ENCODE measurements around the gene ARRDC1. TPM values are rescaled to one million over a fixed set of nuclear protein-coding genes. Genes with fewer than 3 reads are reported as not detected.

Gene ARRDC1
- total and polyA plus RNA-seq, 9 of the 15 experiments (the other 6 are each of a cell fraction or from before 2014, with no cell fraction given) = 0.21 to 45.3 (median 18.6) TPM

DNA sequence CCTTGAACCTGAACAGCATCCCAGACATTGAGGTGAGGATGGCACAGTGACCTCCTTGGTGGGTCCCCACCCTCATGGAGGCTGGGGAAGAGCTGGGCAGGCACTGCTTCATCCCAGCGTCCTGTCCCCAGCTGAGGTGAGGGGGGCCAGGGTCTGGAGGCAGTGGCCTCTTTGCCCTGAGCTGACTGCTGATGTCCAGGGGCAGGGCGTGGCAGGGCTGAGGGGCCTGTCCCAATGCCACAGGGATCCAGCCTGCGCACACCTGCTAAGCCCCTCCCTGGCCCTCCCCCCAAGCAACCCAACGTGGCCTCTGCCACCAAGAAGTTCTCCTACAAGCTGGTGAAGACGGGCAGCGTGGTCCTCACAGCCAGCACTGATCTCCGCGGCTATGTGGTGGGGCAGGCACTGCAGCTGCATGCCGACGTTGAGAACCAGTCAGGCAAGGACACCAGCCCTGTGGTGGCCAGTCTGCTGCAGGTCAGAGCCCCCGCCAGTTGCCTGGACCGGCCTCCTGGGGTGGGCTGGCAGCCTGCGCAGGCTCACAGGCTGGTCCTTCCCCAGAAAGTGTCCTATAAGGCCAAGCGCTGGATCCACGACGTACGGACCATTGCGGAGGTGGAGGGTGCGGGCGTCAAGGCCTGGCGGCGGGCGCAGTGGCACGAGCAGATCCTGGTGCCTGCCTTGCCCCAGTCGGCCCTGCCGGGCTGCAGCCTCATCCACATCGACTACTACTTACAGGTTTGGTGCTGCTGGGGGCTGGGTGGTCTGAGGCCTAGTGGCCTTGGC is 8.4 kb downstream of the ARRDC1 start:
- no TSS peak for BruUV-seq (replicated peaks)
- POLR2A ChIA-PET = interaction anchor here (0.5 kb wide), 1 partner anchor 1610 kb away, joined by 3 read pairs; no protein-coding TSS in a partner anchor
- no peak for TF ChIP-seq SMAD3 (CRISPR knock-in tag; conservative IDR thresholded peaks at IDR 0.05)
- TF ChIP-seq ZNF436 (CRISPR knock-in tag; IDR thresholded peaks at IDR 0.05) = no peak
- no peak for TF ChIP-seq ZNF445 (CRISPR knock-in tag; IDR thresholded peaks at IDR 0.05; ENCODE audit: low read depth)
- TF ChIP-seq MTA3 (IDR thresholded peaks at IDR 0.05; ENCODE audit: borderline replicate concordance) = no peak
- TF ChIP-seq REST (IDR thresholded peaks at IDR 0.05; ENCODE audit: borderline replicate concordance) = no peak
- no peak for TF ChIP-seq REST (CRISPR knock-in tag; IDR thresholded peaks at IDR 0.05; ENCODE audit: low read depth)
- TF ChIP-seq ZFP36 (IDR thresholded peaks at IDR 0.05; ENCODE audit: low read depth, low read length, partially characterized antibody) = no peak
- TF ChIP-seq ZNF695 (CRISPR knock-in tag; IDR thresholded peaks at IDR 0.05) = no peak
- TF ChIP-seq BRF1 (IDR thresholded peaks at IDR 0.05; ENCODE audit: borderline replicate concordance, extremely low read depth, insufficient read length) = no peak
- no peak for TF ChIP-seq SOX6 (IDR thresholded peaks at IDR 0.05)
- no peak for TF ChIP-seq MEIS2 (IDR thresholded peaks at IDR 0.05; ENCODE audit: partially characterized antibody)
- TF ChIP-seq BHLHE40 (IDR thresholded peaks at IDR 0.05; ENCODE audit: low read length) = no peak
- TF ChIP-seq, protein P1, sequence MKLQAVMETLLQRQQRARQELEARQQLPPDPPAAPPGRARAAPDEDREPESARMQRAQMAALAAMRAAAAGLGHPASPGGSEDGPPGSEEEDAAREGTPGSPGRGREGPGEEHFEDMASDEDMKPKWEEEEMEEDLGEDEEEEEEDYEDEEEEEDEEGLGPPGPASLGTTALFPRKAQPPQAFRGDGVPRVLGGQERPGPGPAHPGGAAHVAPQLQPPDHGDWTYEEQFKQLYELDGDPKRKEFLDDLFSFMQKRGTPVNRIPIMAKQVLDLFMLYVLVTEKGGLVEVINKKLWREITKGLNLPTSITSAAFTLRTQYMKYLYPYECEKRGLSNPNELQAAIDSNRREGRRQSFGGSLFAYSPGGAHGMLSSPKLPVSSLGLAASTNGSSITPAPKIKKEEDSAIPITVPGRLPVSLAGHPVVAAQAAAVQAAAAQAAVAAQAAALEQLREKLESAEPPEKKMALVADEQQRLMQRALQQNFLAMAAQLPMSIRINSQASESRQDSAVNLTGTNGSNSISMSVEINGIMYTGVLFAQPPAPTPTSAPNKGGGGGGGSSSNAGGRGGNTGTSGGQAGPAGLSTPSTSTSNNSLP (IDR thresholded peaks at IDR 0.05; ENCODE audit: borderline replicate concordance, low read depth, low read length) = no peak

More for the DNA sequence above, 8.4 kb downstream of the ARRDC1 start:
- intact Hi-C loops (cut with micrococcal nuclease) (no loop called here), in situ Hi-C loops (cut with MboI) (no loop called here)
- no peak for DNase-seq (ENCODE audit: extremely low read depth in 1 of 4, low spot score in 3 of 4)
- H3K36me3 ChIP-seq (ENCODE audit: control insufficient read depth, insufficient read depth, low read length) = peaks cover 47% of the 10 kb centered on the region; the same call in 2 of the 3 replicates
- no peaks in the 10 kb centered on the region; the same call in 1 of the 2 replicates for H4K20me1 ChIP-seq (replicated peaks; ENCODE audit: control insufficient read depth, insufficient read depth, low read length)
- no peak overlapping the region for H3K27ac ChIP-seq (ENCODE audit: extremely low read depth, low read depth, low read length)
- H3K9me1 ChIP-seq (ENCODE audit: control insufficient read depth, insufficient read depth, low read length) = peaks cover 6% of the 10 kb centered on the region
- H3K4me2 ChIP-seq (ENCODE audit: insufficient read depth, low read length) = no peak overlapping the region
- H3K4me1 ChIP-seq (replicated peaks in 1 of 2; ENCODE audit: control insufficient read depth in 2 of 2, insufficient read depth in 2 of 2, low read length in 2 of 2) = peaks cover 21 to 61% of the 10 kb centered on the region in 2 experiments; a peak in 4 of 5 replicates
- CTCF ChIA-PET (ENCODE audit: low intra/inter-chr PET ratio) = no interaction called here
- no peak for FAIRE-seq
- H3K9me3 ChIP-seq (replicated peaks; ENCODE audit: control insufficient read depth, insufficient read depth, low read depth, low read length) = no peaks in the 10 kb centered on the region
- H3K27me3 ChIP-seq (ENCODE audit: control insufficient read depth in 2 of 2, insufficient read depth in 2 of 2, low read length in 2 of 2) = no peaks in the 10 kb centered on the region
- no peak overlapping the region for H3K4me3 ChIP-seq
- peaks cover 26% of the 10 kb centered on the region for H3K79me2 ChIP-seq (ENCODE audit: control insufficient read depth, insufficient read depth, low read length)
- 95% methylated on average over 23 of the region's 27 CpGs for WGBS (ENCODE audit: insufficient coverage, low coverage, missing lambda C conversion rate)
- ATAC-seq = no peak
- peak overlapping the region in 1 of 2 experiments; percentile 77; a peak in 2 of 4 replicates for H3K9ac ChIP-seq (ENCODE audit: insufficient read depth in 1 of 2, low read depth in 2 of 2, low read length in 2 of 2)
- H2AFZ ChIP-seq (ENCODE audit: low read depth, low read length) = no peak overlapping the region

Data from K562 (cell line).